Astrocyte (in vitro differentiated cells and primary cell): Measurements from ENCODE around the gene PDCD10. TPM values are rescaled to one million over a fixed set of nuclear protein-coding genes. Genes with fewer than 3 reads are reported as not detected.

Source experiments
- DNase-seq: peaks from one replicate; pipeline ENCODE4 v3.0.0-alpha.2; 2010; ENCODE audit warnings: low read depth
- FAIRE-seq: peaks from 2 replicates; lab custom pipeline; 2011; peaks lifted over from hg19 to GRCh38; lab: Jason Lieb, UNC
- H2AFZ ChIP-seq: 2 replicates; pipeline ENCODE4 v1.6.0; 2012; ENCODE audit warnings: low read depth, low read length, inconsistent platforms
- H3K27ac ChIP-seq: 2 replicates; pipeline ENCODE4 v1.5.1; 2011; ENCODE audit warnings: low read depth, low read length, inconsistent platforms
- H3K27me3 ChIP-seq: 2 replicates; pipeline ENCODE4 v1.6.0; 2011; ENCODE audit warnings: low read length, inconsistent platforms; ENCODE audit not compliant: insufficient read depth
- H3K36me3 ChIP-seq: 2 replicates; pipeline ENCODE4 v1.5.1; 2011; ENCODE audit warnings: low read length, inconsistent platforms; ENCODE audit not compliant: insufficient read depth
- H3K4me1 ChIP-seq: 2 replicates; pipeline ENCODE4 v1.5.1; 2011; ENCODE audit warnings: low read length, inconsistent platforms; ENCODE audit not compliant: insufficient read depth
- H3K4me2 ChIP-seq: 2 replicates; pipeline ENCODE4 v1.6.0; 2012; ENCODE audit warnings: low read length, inconsistent platforms
- H3K4me3 ChIP-seq: 2 replicates; pipeline ENCODE4 v1.5.1; 2011; ENCODE audit warnings: low read depth, mild to moderate bottlenecking, low read length, inconsistent platforms; ENCODE audit not compliant: insufficient read depth
- H3K79me2 ChIP-seq: 2 replicates; pipeline ENCODE4 v1.6.0; 2012; ENCODE audit warnings: mild to moderate bottlenecking, low read length, inconsistent platforms; ENCODE audit not compliant: insufficient read depth
- H3K9ac ChIP-seq: 2 replicates; pipeline ENCODE4 v1.6.0; 2012; ENCODE audit warnings: mild to moderate bottlenecking, low read length, inconsistent platforms
- H3K9me3 ChIP-seq: 2 replicates; pipeline ENCODE4 v1.5.1; 2012; ENCODE audit warnings: low read depth, mild to moderate bottlenecking, low read length, inconsistent platforms; ENCODE audit not compliant: insufficient read depth
- H4K20me1 ChIP-seq: 2 replicates; pipeline ENCODE4 v1.6.0; 2012; ENCODE audit warnings: low read length, inconsistent platforms; ENCODE audit not compliant: insufficient read depth
- H3K27ac Mint-ChIP-seq: one replicate; pipeline ENCODE4 v1.8.0; 2021; ENCODE audit warnings: mild to moderate bottlenecking, mixed read lengths; ENCODE audit not compliant: unreplicated experiment
- H3K27me3 Mint-ChIP-seq: one replicate; pipeline ENCODE4 v1.8.0; 2021; ENCODE audit warnings: low read depth, mixed read lengths; ENCODE audit not compliant: unreplicated experiment
- H3K36me3 Mint-ChIP-seq: one replicate; pipeline ENCODE4 v1.8.0; 2021; ENCODE audit warnings: low read depth, mixed read lengths; ENCODE audit not compliant: unreplicated experiment
- H3K4me1 Mint-ChIP-seq: one replicate; pipeline ENCODE4 v1.8.0; 2021; ENCODE audit warnings: low read depth, mixed read lengths; ENCODE audit not compliant: unreplicated experiment
- H3K4me3 Mint-ChIP-seq: one replicate; pipeline ENCODE4 v1.8.0; 2021; ENCODE audit warnings: mild to moderate bottlenecking, moderate library complexity, mixed read lengths; ENCODE audit not compliant: unreplicated experiment
- H3K9me3 Mint-ChIP-seq: one replicate; pipeline ENCODE4 v1.8.0; 2021; ENCODE audit warnings: mild to moderate bottlenecking, mixed read lengths; ENCODE audit not compliant: unreplicated experiment
- CTCF ChIP-seq: IDR thresholded peaks from 2 replicates; pipeline ENCODE4 v1.5.1; 2011; ENCODE audit warnings: low read depth, mild to moderate bottlenecking, inconsistent platforms, low read length, moderate library complexity; ENCODE audit not compliant: insufficient read depth
- EZH2 ChIP-seq: IDR thresholded peaks from 2 replicates; pipeline ENCODE4 v1.6.1; 2012; ENCODE audit warnings: mild to moderate bottlenecking, low read length, inconsistent platforms; ENCODE audit not compliant: insufficient read depth
- total RNA-seq: library from RNA; stranded (reverse); gene quantifications from 2 replicates; pipeline ENCODE4 v1.2.1, GENCODE V29; 2021

PDCD10 gene
- total RNA-seq, 1 donor from 2014 or later = 66.9 TPM

GRCh38 chr3:167669699-167670098 is 65.0 kb downstream of the PDCD10 start:
- no peaks in the 10 kb centered on the region for H4K20me1 ChIP-seq
- DNase-seq = no peak
- Mint-ChIP-seq H3K27me3 (no peaks in the 10 kb centered on the region), H3K36me3 (no peaks in the 10 kb centered on the region), H3K27ac (no peak overlapping the region), H3K9me3 (no peaks in the 10 kb centered on the region), H3K4me1 (no peaks in the 10 kb centered on the region), H3K4me3 (no peak overlapping the region)
- H3K4me3 ChIP-seq = no peak overlapping the region
- H3K27me3 ChIP-seq = no peaks in the 10 kb centered on the region
- no peaks in the 10 kb centered on the region for H3K9me3 ChIP-seq
- no peak overlapping the region for H3K4me2 ChIP-seq
- no peak for FAIRE-seq
- TF ChIP-seq EZH2 (no peak), CTCF (no peak)
- no peaks in the 10 kb centered on the region for H3K4me1 ChIP-seq
- H3K9ac ChIP-seq = no peak overlapping the region
- no peak overlapping the region for H2AFZ ChIP-seq
- H3K27ac ChIP-seq = no peak overlapping the region
- H3K36me3 ChIP-seq = peaks cover 6% of the 10 kb centered on the region
- no peaks in the 10 kb centered on the region for H3K79me2 ChIP-seq

- H3K27me3 ChIP-seq = no peaks in the 10 kb centered on the region
- no peak overlapping the region for H3K4me3 Mint-ChIP-seq
- FAIRE-seq = no peak
- H4K20me1 ChIP-seq = no peaks in the 10 kb centered on the region
- no peak for TF ChIP-seq CTCF
- no peak for TF ChIP-seq EZH2
- H3K79me2 ChIP-seq = no peaks in the 10 kb centered on the region
- no peak overlapping the region for H3K4me3 ChIP-seq
- DNase-seq = no peak
- H3K27ac ChIP-seq = no peak overlapping the region
- H2AFZ ChIP-seq = no peak overlapping the region
- no peak overlapping the region for H3K4me2 ChIP-seq
- no peaks in the 10 kb centered on the region for H3K27me3 Mint-ChIP-seq
- H3K9me3 ChIP-seq = no peaks in the 10 kb centered on the region
- peaks cover 6% of the 10 kb centered on the region for H3K36me3 ChIP-seq
- H3K9me3 Mint-ChIP-seq = no peaks in the 10 kb centered on the region
- no peaks in the 10 kb centered on the region for H3K4me1 Mint-ChIP-seq
- H3K9ac ChIP-seq = no peak overlapping the region
- H3K4me1 ChIP-seq = no peaks in the 10 kb centered on the region
- H3K36me3 Mint-ChIP-seq = no peaks in the 10 kb centered on the region
- H3K27ac Mint-ChIP-seq = no peak overlapping the region
Observed at GRCh38 chr3:167668651-167669050, 66.0 kb downstream of the PDCD10 start.

GRCh38 chr3:167666563-167666962 is 68.1 kb downstream of the PDCD10 start:
- Mint-ChIP-seq H3K4me3 (no peak overlapping the region), H3K27ac (no peak overlapping the region), H3K9me3 (no peaks in the 10 kb centered on the region), H3K4me1 (no peaks in the 10 kb centered on the region), H3K27me3 (no peaks in the 10 kb centered on the region), H3K36me3 (no peaks in the 10 kb centered on the region)
- Histone ChIP-seq H3K9me3 (no peaks in the 10 kb centered on the region), H3K9ac (no peak overlapping the region), H3K4me3 (no peak overlapping the region), H3K36me3 (no peaks in the 10 kb centered on the region), H4K20me1 (no peaks in the 10 kb centered on the region), H3K79me2 (no peaks in the 10 kb centered on the region), H3K27me3 (no peaks in the 10 kb centered on the region), H3K4me2 (no peak overlapping the region), H3K4me1 (no peaks in the 10 kb centered on the region), H3K27ac (no peak overlapping the region), H2AFZ (no peak overlapping the region)
- DNase-seq (no peak), FAIRE-seq (no peak)
- no peak for TF ChIP-seq EZH2
- no peak for TF ChIP-seq CTCF
